Choroid plexus epithelial cell (primary cell): ENCODE measurements around the gene EHBP1.

Experiments used
- DNase-seq: peaks from one replicate; pipeline ENCODE4 v3.0.0-alpha.2; 2010; ENCODE audit warnings: low read depth
- H3K4me3 ChIP-seq: 2 replicates; pipeline ENCODE4 v1.5.1; 2011; ENCODE audit warnings: low read depth, mild to moderate bottlenecking, control low read depth, low read length, moderate library complexity
- TF ChIP-seq, protein P1 (sequence below): conservative IDR thresholded peaks from 2 replicates; pipeline ENCODE4 v1.5.1; 2011; ENCODE audit warnings: low read depth, mild to moderate bottlenecking, control low read depth, inconsistent platforms, low read length, moderate library complexity

EHBP1 gene

DNA sequence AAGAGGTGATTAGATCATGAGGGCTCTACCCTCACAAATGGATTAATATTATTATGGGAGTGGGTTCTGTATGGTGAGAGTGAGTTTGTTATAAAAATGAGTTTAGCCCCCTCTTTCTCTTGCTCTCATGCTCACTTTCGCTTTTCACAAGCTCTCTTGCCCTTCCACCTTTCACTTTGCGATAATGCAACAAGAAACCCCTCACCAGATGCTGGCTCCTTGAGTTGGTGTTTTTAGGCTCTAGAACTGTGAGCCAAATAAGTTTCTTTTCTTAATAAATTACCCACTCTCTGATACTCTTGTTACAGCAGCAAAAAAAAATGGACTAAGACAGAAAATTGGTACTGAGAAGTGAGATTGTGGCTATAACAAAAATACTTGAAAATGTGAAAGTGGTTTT lies 106.5 kb downstream of the EHBP1 start:
- DNase-seq, result no peak

DNA sequence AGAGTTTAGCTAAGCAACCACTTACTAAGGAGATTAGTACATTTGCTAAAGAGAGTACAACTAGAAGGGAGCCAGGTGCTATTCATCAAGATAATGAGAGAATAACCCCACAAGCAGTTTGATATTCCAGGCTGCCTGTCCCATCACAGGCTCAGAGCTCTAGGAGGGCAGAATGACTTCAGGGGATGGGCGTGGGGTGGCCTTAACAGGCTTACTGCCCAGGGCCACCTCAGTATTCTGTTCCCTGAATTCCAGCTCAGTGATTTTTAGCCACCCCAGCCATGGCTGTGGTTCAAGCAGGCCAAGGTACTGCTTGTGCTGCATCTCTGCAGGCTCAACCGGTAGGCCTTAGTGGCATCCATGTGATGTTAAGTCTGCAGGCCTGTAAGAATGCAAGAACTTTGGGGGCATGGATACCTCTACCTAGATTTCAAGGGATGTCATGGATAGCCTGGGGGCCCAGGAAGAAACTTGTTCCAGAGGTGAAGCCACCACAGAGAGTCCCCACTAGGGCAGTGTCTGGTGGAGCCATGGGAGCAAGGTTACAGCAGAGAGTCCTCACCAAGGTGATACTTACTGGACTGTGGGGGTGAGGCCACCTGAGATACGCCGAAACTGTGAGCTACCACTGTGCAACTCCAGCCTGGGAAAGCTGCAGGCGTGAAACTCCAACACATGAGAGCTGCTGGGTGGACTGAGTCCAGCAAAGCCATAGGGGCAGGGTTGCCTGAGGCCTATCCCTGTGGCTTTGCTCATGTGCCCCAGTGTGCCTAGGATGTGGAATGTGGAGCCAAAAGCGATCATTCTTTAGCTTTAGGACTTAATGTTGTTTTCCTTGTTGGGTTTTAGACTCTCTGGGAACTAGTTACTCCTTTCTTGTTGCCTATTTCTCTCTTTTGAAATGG lies 107.7 kb downstream of the EHBP1 start:
- H3K4me3 ChIP-seq, result no peak overlapping the region
- no peak for DNase-seq
- TF ChIP-seq, protein P1, sequence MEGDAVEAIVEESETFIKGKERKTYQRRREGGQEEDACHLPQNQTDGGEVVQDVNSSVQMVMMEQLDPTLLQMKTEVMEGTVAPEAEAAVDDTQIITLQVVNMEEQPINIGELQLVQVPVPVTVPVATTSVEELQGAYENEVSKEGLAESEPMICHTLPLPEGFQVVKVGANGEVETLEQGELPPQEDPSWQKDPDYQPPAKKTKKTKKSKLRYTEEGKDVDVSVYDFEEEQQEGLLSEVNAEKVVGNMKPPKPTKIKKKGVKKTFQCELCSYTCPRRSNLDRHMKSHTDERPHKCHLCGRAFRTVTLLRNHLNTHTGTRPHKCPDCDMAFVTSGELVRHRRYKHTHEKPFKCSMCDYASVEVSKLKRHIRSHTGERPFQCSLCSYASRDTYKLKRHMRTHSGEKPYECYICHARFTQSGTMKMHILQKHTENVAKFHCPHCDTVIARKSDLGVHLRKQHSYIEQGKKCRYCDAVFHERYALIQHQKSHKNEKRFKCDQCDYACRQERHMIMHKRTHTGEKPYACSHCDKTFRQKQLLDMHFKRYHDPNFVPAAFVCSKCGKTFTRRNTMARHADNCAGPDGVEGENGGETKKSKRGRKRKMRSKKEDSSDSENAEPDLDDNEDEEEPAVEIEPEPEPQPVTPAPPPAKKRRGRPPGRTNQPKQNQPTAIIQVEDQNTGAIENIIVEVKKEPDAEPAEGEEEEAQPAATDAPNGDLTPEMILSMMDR, result no peak

More for the DNA sequence above, 106.5 kb downstream of the EHBP1 start:
- TF ChIP-seq, protein P1, result no peak
- H3K4me3 ChIP-seq, result no peak overlapping the region

DNA sequence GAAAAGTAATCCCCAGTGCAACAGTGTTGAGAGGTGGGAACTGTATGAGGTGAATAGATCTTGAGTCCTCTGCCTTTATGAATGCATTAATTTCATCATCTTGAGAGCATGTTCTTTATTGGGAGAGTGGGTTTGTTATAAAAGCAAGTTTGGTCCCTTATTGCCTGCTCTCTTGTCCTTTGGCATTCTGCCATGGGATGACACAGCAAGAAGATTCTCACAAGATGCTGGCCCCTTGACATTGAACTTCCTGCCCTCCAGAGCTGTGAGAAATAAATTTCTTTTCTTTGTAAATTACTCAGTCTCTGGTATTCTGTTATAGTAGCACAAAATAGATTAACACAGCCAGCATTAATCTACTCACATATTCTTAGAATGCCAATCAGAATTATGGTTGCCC lies 108.6 kb downstream of the EHBP1 start:
- no peak overlapping the region for H3K4me3 ChIP-seq
- DNase-seq, result peak; percentile 92
- TF ChIP-seq, protein P1, result no peak

DNA sequence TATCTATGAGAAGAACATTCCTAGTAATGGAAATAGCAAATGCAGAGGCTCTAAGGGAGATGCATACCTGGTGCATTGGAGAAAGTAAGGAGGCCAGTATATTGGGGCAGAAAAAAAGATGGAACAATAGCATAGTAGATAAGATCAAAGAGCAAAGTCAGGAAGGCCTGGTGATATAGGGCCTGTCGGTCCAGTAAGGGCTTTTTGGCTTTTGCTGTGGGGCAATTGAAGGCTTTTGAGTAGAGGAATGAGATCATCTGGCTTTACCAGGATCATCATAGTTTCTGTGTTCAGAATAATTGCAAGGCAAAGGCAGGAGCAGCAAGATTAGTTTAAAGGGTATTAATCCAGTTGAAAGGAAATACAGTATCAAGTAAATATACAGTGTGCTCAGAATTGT lies 111.8 kb downstream of the EHBP1 start:
- TF ChIP-seq, protein P1, result no peak
- no peak overlapping the region for H3K4me3 ChIP-seq
- no peak for DNase-seq

- TF ChIP-seq, protein P1, result no peak
- DNase-seq, result peak; percentile 28
- no peak overlapping the region for H3K4me3 ChIP-seq
These were observed 112.6 kb downstream of the EHBP1 start for GRCh38 chr2:62817995-62818713.

- no peak overlapping the region for H3K4me3 ChIP-seq
- no peak for DNase-seq
- TF ChIP-seq, protein P1, result no peak
These were observed 117.0 kb downstream of the EHBP1 start for GRCh38 chr2:62822549-62822948.
